Hypothalamus (tissue), 51 donors: Measurements from ENCODE around the gene NEDD9.

Source experiments
- DNase-seq, 51 donors: peaks; one replicate each; lab custom pipeline; 2025; lab: John Stamatoyannopoulos, UW

Gene NEDD9

DNA sequence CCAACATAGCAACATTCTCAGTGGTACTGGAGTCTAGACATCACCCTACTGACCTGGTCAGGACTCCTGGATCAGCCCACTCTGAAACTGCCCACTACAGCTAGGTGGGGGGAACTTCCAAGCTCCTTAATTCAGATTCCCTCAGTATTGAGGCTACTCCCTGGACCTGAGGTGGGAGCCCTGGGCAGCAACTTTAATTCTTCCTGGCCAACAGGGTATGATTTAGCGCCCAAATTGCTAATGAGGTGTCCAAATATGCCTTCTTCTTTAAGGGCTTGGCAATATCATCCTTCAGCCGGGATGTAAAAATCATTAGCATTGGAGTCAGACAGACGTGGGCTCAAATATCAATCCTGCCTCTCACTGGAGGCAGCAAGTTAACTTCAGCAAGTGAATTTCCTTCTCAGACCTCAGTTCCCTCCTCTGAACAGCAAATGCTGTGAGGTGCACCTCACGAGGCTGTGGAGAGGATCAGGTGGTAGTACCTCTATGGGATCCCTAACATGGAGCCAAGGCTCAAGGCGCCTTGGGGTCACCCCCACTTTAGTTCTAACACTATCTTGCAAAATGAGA lies 27.6 kb downstream of the NEDD9 start:
- DNase-seq = no peak

DNA sequence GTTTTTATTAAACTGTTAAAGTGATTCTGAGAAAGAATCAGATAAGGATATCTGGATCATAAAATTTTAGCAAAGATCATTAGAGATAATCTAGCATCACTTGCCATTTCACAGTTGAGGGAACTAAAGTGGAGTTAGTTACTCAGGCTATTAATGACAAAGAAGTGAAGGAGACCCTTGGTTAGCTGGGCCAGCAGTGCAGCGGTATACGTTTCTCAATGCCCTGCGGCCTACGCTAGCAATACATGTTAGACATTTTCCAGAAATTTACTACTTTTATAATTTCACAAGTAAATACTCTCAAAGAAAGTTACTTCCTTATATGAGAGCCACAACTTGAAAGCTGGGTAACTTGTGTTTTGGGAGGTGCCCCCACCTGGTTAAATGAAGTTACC lies 28.5 kb downstream of the NEDD9 start:
- no peak for DNase-seq

DNA sequence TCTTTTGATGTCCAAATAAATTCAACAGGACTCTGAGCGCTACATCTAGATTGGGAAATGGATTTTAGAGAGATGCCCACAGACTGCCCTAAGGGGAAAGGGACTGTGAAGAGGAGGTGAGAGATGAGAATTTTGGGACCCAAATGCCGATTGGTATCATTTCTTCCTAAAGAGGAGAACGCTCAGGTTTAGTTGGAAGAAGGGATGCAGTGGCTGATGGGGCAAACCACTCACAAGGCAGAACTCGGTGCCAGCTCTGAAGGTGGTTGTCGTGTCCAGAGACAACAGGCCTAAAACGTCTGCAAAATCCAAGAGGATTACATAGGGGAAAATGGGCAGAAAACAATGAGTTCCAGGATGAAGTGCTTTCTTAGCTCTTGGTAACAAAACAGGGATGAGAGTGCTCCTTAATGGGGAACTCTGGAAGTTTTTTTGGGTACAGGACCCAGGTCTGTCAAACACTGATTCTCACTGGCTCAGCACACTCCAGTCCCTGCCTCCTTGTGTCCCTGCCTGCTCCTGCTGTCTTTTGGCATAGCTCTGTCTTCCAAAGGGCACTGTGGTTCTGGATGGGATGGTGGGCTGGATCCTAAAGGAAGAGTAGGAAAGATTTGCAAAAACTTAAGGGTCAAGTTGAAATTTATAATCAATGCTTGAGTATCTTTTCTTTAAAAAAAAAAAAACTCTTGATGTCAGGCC lies 29.0 kb downstream of the NEDD9 start:
- no peak for DNase-seq

DNA sequence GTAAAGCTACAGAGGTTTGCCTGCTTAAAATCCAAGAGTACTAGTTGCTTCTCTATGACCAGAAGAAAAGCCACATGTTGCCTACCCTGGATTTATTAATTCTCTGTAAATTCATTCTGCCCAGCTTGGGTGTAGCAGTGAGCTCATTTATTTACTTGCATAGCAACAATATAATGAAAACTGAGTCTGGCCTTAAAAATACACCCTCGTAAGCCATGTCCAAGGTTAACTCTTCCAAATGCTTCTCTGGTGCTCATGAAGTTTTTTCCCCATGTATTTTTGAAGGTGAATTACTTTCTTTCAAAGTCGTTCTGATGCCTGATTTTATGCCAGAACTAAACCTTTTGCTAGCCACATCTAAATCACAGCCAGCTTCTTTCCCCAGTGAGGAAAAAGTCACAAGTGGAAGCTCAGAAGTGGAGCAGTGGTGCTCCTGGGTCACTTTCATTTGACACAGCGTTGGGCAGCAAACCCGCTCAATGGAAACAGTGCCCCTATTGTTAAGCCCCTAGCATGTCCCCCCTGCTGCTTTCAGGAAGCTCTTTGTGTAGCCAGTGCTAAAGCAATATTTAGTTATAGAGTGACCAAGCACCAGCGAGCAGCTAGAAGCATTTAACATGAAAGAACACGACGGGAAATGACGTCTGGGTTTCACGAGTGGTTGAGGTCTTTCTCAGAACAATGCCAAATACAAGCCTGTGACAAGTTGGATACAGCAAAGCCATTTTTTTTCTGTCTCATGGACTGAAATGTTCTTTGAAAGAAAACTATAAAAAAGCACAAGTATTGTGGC lies 29.8 kb downstream of the NEDD9 start:
- peak in 31 of 51 donors; percentile 9 to 71 (median 42) for DNase-seq

DNA sequence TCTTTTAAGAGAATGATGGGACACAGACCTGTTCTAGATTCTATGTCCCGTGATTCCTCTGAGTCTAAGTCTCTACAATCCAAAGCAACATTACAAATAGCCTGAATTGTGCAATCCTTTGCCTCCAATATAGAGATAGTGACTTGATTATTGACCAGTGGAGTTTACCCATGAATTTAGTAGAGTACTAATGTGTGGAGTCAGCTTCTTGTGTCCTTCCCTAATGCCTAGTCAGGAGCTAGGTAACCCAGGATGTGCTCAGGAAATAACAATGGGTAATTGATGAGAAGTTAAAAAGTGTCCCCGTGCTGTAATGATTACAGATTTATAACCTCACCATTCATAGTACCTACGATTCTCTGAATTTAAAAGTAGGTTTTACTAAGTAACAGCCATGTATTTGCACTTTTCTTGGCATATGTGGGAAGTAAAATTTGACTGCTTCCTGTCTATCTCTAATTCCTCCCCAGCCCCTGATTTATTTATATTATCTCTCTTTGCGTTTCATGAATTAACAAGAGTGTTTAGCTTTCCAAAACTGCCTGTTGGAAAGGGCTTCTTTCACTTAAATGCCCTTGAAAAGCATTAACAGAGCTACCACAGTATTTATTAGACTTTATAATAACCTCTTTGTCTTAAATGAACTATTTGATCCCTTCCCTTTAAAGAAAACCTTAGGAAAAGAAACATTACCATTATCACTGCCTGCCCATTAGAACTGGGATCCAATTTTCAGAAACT lies 30.5 kb downstream of the NEDD9 start:
- DNase-seq = peak in 1 of 51 donors; percentile 2

DNA sequence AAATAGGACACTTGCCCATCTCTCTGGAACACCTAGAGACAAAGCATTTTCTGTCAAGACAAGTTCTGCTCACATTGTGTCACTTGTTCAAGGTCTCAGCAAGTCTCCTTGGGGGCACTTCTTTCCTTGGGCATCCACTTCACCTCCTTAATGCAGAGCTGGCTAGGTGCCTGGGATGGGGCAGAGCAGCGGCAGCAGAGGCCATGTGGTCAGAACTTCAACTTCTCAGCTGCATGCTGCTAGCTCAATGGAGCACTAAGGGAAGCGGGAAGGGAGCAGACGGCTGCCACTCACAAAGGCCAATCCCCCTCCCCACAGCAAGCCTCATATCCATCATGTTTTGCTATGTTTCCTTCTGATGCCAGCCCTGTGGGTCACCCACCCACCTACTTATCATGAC lies 31.5 kb downstream of the NEDD9 start:
- DNase-seq = no peak

DNA sequence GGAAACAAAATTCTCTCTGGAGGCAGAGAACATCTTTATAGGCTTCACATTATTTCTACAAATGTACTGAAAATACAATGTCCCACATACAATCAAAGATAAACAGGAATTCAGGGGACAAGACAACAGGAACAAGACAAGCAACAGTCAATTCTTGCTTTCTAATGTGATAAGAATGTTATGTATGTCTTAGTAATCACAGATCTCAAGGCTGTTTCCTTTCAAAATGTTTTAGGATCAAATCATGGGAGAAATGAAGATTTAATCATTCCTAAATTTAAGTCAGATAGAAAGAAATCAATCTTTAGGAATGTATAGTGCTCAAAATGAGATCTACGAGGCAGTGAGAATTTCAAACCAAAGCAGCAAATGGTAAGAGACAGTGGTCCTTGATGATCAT lies 32.1 kb downstream of the NEDD9 start:
- DNase-seq = no peak

DNA sequence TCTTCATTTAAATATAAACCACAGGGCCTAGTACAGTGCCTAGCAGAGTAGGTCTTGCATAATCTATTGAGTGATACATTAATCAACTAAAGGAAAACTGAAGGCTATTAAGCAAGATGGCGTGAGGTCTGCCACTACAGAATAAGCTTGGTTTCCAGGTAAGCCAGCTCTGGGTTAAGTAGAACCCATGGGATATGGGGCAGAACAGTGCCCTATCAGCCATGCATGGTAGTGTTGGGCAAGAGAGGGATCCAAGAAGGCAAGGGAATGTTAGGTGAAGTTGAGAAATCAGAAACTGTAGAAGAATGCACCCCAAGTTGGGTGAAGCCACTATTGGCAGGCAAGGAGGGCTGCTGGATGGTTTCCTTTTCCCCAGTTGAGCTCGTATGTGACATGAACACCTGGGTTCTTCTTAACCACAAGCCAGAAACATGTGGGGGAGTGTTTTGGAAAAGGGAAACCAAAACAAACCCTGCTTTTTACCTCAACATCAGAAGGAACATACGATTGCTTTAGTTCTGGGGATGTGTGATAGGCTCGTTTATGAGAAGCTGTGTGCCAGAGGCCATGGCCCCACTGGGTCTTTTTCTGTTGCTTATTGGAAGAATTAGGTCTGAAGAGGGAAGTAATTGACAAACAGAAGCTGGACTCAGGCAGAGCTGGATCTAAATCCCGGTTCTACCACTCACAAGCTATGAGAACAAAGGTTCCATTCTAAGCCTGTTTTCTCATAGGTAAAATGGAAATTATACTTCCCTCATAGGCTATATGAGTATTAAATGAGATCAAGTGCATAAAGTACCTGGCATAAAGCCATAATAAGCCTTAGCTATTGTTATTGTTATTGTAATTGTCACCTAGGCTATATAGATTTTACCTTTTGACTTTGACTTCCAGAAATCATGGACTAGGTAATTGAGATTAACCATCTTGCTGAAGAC lies 33.5 kb downstream of the NEDD9 start:
- DNase-seq = no peak

DNA sequence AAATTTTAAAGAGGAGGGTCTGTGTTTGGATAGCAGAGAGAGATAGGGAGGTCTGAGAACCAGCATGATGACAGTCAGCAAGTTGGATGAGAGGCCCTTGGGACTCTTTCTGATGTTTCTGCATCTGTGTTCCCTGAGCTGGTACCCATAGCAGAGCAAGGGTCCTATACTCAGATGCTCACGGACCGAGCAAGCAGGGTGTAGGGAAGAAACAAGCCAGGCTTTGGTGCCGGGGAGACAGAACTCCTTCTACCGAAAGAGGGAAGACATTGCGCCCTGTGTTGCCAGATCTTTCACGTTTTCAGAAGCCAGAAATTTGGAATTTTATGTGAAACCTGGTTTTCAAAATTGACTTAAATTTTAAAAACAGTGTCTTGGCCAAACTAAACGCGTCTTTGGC lies 34.6 kb downstream of the NEDD9 start:
- no peak for DNase-seq

DNA sequence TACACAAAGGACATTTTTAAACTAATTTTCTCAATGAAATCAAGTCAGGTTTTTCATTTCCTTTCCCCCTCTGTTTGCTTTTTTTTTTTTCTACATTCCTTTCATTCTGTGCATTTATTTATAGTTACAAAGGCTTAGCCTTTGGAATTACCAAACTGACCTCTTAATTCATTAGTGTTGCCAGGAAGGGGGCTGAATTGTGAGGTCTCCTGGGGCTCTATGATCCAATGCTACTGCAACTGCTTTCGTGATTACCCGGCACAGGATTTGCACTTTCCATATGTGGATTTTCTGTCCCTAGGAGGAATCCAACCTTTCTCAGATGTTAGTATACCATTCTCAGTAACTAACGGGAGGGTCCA lies 35.3 kb downstream of the NEDD9 start:
- DNase-seq = no peak

DNA sequence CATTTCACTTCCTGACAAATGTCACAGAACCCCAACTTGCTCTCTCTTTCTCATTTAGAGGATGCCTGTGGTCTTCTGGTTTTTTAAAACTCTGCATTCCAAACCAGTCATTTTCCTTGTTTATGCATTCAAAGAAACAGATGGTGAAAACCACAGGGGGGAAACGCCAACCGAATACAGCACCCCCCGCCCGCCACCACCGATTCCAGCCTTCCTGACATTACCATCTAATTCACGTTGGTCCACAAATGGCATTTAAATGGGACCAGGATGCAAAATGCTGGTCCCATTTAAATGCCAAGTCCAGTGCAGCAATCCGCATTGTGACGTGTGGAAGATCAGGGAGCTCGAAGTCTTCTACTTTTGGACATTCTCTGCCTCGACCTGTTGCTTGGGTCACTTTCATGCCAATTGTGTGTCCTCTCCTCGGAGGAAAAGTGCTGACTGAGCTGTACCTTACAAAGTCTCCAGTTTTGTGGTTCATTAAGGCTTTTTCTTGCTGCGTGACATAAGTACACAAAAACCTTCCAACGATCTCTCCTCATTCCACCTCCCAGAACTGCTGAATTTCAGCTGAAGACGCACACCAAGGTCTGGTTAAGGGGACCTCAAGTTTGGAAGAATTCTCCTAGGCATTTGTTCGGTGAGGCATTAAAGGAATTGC lies 35.8 kb downstream of the NEDD9 start:
- DNase-seq = no peak

DNA sequence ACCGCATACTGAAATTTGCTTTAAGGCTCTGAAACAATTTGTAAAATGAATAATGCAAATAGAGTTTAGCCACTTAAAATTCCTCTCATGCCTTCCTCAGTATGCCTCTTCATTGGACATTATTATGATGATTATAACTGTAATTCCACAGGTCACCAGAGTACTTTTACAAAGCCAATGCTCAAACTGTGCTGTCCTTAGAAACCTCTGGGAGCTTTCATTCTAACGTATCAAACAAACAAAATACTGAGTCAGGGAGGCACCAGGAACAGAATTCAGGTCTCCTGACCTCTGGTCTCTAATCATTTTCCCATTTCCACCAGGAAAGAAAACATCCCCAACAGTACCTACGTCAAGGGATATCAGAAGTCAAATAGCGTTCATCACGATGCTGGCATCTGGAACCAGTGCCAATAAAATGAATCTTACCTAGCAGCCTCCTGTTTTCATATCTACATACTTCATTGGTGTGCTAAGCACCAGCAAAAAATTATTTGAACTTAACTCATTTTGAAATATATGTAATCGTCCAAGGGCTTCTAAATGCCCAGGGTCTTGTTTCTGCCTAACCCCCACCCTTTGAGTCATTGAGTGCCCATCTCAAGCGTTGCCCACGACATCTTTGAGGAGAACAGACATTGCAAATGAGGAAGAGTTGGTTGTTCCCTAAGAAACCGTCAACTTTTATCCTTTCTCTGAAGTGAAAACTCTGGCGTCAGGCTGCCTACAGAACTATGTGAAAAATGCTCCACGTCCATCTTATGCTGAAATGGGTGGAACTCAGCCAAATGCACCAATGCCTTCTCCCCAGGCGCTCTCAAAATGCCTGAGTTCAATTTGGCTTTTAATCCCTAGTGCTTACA lies 37.9 kb downstream of the NEDD9 start:
- no peak for DNase-seq

DNA sequence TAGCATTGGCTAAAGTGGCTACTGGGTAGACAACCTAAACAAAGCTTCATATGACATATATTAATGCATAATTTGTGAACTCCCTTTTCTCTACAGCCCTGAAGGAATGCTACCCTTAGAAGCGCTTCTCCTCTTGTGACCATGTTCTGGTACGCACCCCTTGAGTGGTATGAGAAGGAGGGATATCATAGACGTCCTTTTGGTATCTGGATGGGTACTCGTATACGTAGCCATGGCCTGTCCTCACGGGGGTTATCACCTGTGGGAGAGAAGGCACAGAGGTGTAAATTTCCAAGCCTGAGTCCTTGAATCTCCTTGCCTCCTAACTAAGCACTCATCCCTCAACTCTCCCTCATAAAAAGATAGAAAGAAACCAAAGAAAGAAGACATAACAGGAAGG lies 39.0 kb downstream of the NEDD9 start:
- DNase-seq = no peak

DNA sequence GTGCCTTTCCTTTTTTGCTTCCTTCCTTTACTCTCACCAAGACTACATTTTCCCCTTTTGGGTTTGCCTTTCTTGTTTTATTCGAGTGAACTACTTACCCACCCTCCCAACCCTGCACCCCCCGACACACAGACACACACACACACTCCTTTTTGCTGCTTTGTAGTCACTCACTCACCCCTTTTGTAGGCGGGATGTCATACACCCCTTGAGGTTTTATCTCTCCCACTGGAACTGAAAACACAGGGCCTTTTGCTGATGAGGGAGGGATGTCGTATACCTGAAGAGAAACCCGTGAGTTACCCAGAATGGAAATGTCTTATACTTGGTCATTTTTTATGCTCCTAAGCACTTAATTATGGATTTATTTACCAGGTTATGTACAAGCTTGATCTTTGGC lies 40.3 kb downstream of the NEDD9 start:
- no peak for DNase-seq

DNA sequence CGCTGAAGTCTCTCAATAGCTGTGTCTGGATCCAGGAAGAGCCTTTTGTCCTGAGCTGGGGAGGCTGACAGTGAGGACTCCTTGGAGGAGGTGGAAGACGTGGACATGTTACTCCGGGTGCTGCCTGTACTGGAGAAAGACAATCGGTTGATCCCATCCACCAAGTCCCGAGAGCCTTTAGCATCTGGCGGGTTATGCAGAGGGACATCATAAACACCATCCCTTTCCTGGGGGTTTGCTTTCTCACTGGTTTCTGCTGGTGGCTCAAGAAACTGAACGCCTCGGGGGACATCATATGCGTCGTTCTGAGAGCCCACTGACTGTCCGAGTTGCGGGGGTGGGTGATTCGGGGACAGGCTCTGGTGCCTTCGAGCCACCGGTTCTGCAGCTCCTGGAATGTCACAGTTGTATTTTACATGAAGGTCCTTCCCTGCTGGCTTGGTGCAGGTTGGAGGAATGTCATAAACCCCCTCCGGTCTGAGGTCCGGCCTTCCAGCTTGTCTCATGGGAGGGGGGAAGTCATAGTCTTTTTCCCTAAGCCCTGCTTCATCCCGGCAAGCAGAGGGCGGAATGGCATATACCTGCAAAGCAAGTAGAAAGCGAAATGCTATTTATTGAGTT lies 41.7 kb downstream of the NEDD9 start:
- DNase-seq = no peak

DNA sequence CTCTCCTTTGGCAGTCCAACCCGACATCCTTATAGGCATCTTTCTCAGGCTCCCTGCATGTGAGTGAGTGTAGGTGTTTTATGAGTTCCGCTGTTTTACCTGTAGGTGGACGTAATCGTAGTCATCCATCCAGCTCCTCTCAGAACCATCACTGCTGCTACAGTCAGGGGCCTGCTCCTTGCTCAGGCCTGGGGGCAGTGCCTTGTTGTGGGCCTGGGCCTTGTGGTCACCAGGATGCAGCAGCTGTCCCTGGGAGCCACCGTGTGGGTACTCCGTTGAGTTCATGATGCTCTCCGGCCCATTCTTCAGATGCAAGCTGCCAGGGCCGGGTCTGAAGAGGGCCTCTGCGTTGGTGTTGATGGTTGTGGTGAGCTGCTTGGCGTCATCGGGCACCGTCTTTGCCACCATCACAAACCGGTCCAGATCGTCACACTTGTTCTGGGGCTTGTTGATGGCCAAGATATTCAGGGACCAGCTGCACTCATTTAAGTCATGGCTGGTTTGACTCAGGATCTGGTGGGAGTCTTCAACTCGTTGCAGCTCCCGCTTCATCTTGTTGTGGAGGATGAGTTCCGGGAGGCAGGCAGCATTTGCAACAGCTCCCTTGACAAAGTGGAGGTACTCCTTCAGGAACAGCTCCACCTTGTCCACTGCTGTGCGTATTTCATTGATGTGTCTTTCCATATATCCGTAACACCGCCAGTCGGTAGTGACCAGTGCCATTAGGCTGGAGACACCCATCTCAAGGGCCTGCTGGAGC lies 42.4 kb downstream of the NEDD9 start:
- no peak for DNase-seq

DNA sequence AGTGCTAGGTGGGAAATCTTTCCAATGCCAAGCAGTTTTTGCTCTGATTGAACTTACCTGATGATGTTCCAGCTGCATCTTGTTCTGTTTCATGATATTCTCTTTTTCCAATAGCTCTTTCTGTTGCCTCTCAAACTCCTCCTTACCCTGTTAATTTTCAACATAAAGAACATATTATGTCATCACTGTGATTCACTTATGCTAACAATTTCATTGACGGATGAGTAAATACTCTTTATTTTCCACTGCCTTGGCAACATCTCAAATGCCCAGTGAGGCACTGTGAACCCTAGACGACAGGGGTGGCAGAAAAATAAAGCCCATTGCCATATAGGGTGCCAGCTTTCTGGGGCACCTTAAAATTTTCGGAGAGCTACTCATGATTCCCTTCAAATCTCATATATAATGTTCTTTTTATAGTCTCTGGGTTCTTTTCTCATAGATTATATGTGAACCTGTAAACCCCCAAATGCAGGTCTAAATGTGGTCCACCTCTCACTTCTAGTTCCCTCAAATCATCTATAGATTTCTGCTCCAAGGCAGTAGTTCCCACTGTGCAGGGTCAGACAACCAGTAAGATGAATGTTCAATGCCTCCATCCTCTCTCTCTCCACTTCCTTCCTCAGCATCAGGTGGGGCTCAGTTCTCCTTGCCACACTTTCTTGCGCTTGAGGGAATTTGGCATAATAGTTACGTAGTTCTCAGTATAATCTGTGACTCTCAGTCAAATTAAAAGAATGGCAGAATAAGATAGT lies 44.1 kb downstream of the NEDD9 start:
- DNase-seq = no peak
